SK-N-MC (cell line): Measurements from ENCODE around the gene LRRC27.

Source experiments
- DNase-seq: peaks from one replicate; pipeline ENCODE4 v3.0.0-alpha.2; 2011; ENCODE audit warnings: low read depth, low spot score
- H3K27ac ChIP-seq: fragments of 200-600 bp; sonication (generic); 2 replicates; pipeline ENCODE4 v1.5.1; 2016; ENCODE audit warnings: mixed run types
- H3K36me3 ChIP-seq: fragments of 200-600 bp; sonication (generic); 2 replicates; pipeline ENCODE4 v1.6.1; 2017; ENCODE audit warnings: antibody characterized with exemption, low read length, mixed read lengths; ENCODE audit not compliant: insufficient read depth
- H3K4me3 ChIP-seq: fragments of 200-600 bp; sonication (generic); 2 replicates; pipeline ENCODE4 v1.5.1; 2016
- H3K9ac ChIP-seq: fragments of 200-600 bp; sonication (generic); 2 replicates; pipeline ENCODE4 v1.8.0; 2017; ENCODE audit warnings: mixed run types, mixed read lengths; ENCODE audit not compliant: insufficient read length
- H3K9me3 ChIP-seq: fragments of 200-600 bp; sonication (generic); 2 replicates; pipeline ENCODE4 v1.6.1; 2017; ENCODE audit warnings: low read depth, mild to moderate bottlenecking, antibody characterized with exemption, low read length, moderate library complexity, mixed read lengths
- EZH2 ChIP-seq: fragments of 200-600 bp; sonication (generic); IDR thresholded peaks from one replicate; pipeline ENCODE4 v1.6.1; 2017; ENCODE audit warnings: antibody characterized with exemption
- FOXP2 ChIP-seq: optimal IDR thresholded peaks from 2 replicates; pipeline ENCODE3; 2011; ENCODE audit warnings: mild to moderate bottlenecking, moderate library complexity; ENCODE audit not compliant: insufficient read depth; ENCODE audit errors: extremely low read length, control extremely low read depth
- POLR2AphosphoS5 ChIP-seq: IDR thresholded peaks from 2 replicates; pipeline ENCODE4 v1.6.1; 2012; ENCODE audit warnings: mild to moderate bottlenecking, low read depth, low read length, borderline replicate concordance

The LRRC27 gene

DNA sequence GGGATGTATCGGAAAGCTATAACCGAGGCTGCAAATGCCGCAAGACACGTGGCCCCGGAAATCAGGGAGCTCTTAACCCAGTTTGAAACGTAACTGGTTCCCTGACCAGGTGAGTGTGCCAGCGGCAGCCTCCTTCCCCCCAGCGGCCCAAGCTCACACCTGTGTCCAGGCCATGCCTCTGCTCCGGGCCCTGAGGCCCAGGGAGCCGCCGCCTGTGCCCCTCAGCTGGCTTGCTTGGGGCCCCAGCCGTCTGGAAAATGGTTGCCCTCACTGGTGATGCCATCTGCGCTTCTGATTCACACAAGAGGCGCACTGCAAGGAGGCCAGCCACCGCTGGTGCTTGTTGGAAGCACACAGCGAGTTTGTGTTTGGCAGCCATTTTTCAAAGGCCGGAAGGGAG lies 74.2 kb downstream of the LRRC27 start:
- TF ChIP-seq EZH2 (no peak), FOXP2 (no peak), POLR2AphosphoS5 (no peak)
- Histone ChIP-seq H3K27ac (0 out of 2 replicates have a peak overlapping the region, but pooled peaks have one; percentile 9), H3K36me3 (no peaks in the 10 kb centered on the region; the same call in 1 of the 2 replicates), H3K9me3 (no peaks in the 10 kb centered on the region), H3K9ac (no peak overlapping the region), H3K4me3 (no peak overlapping the region)
- DNase-seq: no peak

DNA sequence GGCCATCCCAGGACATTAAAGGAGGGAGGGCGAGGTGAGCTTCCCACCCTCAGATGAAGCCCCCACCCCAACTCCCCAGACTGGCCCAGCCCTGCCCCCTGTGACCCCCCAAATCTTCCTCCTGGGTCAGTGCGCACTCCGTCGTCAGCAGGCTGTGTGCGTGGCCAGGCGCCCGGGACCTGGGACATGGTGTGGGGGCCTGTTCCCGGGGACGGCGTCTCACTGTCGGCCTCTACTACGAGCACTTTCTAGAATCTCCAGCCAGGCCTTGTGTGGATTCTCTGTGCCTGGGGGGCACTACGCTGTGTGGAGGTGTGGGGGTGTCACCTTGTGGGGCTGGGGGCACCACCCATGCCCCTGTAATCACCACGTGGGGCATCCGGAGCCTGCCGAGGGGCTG lies 74.8 kb downstream of the LRRC27 start:
- Histone ChIP-seq H3K36me3 (no peaks in the 10 kb centered on the region; the same call in 1 of the 2 replicates), H3K27ac (no peak overlapping the region), H3K9ac (no peak overlapping the region), H3K9me3 (no peaks in the 10 kb centered on the region), H3K4me3 (no peak overlapping the region)
- no peak for TF ChIP-seq FOXP2
- TF ChIP-seq POLR2AphosphoS5: no peak
- no peak for TF ChIP-seq EZH2
- no peak for DNase-seq

DNA sequence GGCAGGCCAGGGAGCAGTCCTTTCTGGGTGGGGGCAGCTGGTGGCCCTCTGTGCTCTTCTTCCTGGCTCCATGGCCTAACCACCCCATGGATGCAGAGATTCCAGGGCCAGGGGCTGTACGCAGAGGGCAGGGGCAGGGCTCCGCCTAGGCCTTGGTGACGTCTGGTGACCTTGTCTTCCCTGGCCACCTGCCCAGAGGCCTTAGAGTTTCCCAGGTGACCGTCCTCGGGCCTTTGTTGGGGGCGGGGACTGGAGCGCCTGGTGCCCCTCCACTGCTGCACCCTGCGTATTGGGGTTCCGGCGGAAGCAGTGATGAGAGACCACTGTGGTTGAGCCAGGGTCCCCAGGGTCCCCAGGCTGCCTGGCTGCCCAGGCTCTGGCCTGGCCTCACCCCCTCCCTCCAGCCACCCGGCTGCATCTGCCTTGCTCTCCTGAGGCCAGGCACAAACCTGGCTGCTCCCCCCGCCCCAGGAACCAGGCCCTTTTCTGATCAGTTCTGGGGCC lies 75.3 kb downstream of the LRRC27 start:
- H3K36me3 ChIP-seq: no peaks in the 10 kb centered on the region; the same call in 1 of the 2 replicates
- DNase-seq: no peak
- H3K9me3 ChIP-seq: no peaks in the 10 kb centered on the region
- H3K4me3 ChIP-seq: no peak overlapping the region
- no peak overlapping the region for H3K27ac ChIP-seq
- no peak for TF ChIP-seq FOXP2
- no peak overlapping the region for H3K9ac ChIP-seq

DNA sequence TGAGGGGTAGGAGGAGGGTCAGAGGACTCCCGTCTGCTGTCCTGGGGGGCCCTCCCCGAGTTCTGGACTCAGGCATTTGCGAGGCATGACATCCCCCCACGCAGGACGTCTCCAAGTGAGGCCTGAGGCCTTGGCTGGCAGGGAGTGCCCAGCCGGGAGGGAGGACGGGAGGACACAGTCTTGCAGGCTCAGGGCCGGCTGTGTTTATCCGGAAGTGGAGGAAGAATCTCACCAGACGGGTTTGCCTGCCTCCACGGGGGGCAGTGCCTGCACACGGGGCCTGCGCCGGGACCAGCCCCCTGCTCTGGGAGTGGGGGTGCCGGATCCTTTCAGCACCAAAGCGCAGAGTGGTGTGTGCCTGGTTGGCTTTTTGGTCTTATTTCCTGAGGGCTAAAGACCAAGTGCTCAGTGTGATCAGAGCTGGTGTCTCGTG lies 75.9 kb downstream of the LRRC27 start:
- Histone ChIP-seq H3K4me3 (no peak overlapping the region), H3K36me3 (no peaks in the 10 kb centered on the region; the same call in 1 of the 2 replicates), H3K9me3 (no peaks in the 10 kb centered on the region), H3K27ac (no peak overlapping the region), H3K9ac (no peak overlapping the region)
- TF ChIP-seq EZH2 (no peak), FOXP2 (no peak), POLR2AphosphoS5 (no peak)
- DNase-seq: no peak

DNA sequence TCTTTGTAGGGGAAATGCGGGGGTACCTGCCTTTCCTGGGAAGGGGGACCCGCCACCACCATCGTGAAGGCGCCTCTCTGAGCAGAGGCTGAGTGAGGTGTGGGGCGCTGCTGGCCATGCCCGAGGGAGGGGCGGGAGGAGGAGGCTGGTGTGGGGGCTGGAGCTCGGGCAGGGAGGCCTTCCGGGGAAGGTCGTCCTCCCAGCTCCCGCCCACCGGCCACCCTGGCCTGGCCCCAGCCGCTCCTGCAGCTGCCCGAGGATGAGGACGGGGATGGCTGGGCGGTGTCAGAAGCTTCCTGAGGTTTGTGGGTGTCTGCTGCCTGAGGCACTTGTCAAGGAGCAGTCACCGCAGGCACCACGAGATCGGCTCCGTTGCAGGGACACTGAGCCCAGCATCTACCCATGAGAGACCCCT lies 76.4 kb downstream of the LRRC27 start:
- no peak for DNase-seq
- H3K4me3 ChIP-seq: no peak overlapping the region
- H3K9ac ChIP-seq: no peak overlapping the region
- no peaks in the 10 kb centered on the region; the same call in 1 of the 2 replicates for H3K36me3 ChIP-seq
- TF ChIP-seq EZH2 (no peak), POLR2AphosphoS5 (no peak), FOXP2 (no peak)
- no peak overlapping the region for H3K27ac ChIP-seq
- H3K9me3 ChIP-seq: no peaks in the 10 kb centered on the region

DNA sequence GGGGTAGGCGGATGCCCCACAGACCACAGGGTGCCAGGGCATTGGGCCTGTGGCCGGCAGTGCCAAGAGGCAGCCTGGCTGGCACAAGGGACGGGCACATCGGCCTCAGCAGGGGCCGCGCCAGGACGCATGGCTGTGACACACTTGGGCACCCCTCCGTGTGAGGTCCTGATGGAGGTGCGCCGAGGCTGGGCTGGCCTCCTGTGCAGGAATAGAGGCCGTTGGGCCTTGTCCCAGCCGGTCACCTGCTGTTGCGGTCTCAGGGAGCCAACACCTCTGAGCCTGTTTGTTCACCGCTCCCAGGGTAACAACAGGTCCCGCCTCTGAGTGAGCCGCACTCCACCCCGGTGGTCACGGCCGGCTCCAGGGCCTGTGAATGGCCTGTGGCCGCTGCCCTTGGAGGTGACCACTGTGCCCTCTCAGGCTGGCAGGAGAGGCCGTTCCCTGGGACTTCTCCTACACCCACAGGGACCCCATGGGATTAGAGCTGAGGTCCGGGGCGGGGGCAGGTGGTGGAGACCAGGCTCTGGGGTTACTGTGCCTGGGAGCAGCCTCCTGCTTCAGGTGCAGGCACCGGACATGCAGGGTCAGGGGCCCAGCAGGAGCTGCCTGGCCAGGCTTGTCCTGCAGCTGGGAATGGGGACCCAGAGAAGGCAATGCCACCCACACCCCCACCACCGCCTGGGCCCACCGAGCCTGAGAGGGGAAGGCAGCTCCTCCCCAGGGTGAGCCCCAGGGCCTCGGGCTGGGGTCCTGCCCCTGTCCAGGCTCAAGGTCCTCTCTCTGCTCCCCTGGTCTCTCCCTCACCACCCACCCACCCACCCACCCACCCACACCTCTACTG lies 77.1 kb downstream of the LRRC27 start:
- H3K9me3 ChIP-seq: no peaks in the 10 kb centered on the region
- no peaks in the 10 kb centered on the region; the same call in 1 of the 2 replicates for H3K36me3 ChIP-seq
- no peak for DNase-seq
- TF ChIP-seq POLR2AphosphoS5: no peak
- no peak for TF ChIP-seq EZH2
- no peak for TF ChIP-seq FOXP2
- H3K9ac ChIP-seq: no peak overlapping the region
- H3K4me3 ChIP-seq: no peak overlapping the region
- H3K27ac ChIP-seq: no peak overlapping the region

DNA sequence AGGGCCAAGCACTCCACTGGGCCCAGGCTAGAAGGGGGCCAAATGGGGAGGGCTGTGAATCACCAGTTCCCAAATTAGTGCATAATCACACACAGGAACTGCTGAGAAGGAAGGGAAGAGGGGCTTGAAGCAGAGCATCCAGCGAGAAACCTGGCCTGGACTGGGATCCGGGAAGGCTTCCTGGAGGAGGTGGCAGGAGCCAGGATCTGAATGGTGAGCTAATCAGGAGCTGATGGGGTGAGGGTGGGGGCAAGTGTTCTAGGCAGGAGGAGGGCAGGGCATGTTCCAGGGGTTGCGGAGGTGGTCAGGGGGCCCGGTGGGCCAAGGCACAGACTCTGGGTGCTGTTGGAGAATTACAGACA lies 77.7 kb downstream of the LRRC27 start:
- no peak overlapping the region for H3K9ac ChIP-seq
- no peak overlapping the region for H3K27ac ChIP-seq

DNA sequence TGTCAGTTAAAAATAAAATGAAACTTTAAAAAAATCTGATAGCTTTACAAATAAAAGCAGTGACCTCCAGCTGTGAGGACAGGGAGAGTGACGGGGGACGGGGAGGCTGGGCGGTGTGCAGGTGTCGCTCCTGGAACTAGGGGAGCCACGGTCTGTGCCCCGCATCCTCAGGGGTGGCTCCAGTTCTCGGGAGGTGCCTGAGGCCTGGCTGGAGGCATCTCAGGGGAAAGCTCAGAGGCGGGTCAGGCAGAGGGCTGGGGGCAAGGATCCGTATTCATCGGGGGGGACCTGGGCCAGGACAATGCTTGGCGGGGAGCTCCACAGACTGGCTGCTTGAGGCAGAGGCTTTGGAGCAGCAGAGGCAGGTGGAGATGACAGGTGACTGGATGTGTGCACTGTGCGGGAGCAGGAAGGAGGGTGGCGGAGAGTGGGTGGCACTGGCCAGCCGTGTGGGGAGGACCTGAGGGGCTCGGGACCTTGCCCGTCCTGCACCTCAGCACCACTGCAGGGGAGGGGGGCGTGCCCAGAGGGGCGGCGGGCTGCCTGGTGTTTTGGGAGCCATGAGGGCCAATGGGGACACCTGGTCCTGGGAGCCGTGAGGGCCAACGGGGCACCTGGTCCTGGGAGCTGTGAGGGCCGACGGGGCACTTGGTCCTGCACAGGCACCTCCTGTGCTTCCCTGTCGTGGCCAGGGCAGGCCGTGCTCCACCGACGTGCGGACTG lies 78.2 kb downstream of the LRRC27 start:
- H3K9me3 ChIP-seq: no peaks in the 10 kb centered on the region
- peaks cover under 1% of the 10 kb centered on the region; the same call in 1 of the 2 replicates for H3K36me3 ChIP-seq
- H3K9ac ChIP-seq: no peak overlapping the region
- TF ChIP-seq EZH2: no peak
- TF ChIP-seq POLR2AphosphoS5: no peak
- no peak for TF ChIP-seq FOXP2
- no peak overlapping the region for H3K27ac ChIP-seq
- no peak overlapping the region for H3K4me3 ChIP-seq
- DNase-seq: no peak

More for the DNA sequence above, 77.7 kb downstream of the LRRC27 start:
- no peak for DNase-seq
- H3K9me3 ChIP-seq: no peaks in the 10 kb centered on the region
- no peaks in the 10 kb centered on the region; the same call in 1 of the 2 replicates for H3K36me3 ChIP-seq
- no peak overlapping the region for H3K4me3 ChIP-seq
- TF ChIP-seq POLR2AphosphoS5: no peak
- no peak for TF ChIP-seq FOXP2
- no peak for TF ChIP-seq EZH2
